ENCODE data around the gene ADK. TPM values are rescaled to one million over a fixed set of nuclear protein-coding genes. Genes with fewer than 3 reads are reported as not detected.
A peak's percentile ranks its signal among the peaks of the same experiment; 100 is the strongest.

Gene ADK
- total and polyA plus RNA-seq, 8 donors: 44.8 to 68.6 (median 57.5) TPM

DNA sequence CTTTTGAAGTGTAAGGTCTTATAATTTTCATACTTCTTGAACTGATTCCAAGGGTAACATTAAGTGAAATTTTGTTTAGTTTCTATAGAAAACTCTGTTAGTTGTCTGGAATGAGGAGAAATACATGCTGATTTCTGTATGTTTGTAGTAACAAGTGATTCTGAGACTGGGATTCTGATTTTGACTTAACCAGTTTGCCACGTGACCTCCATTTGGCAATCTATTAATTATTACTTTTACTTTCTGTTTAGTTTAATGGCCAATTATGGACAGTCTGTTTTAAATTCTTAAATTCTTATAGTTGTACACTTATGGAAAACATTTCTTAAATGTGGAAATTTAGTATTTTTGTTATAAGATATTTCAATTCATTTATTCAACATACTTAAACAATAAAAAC, 163.1 kb downstream of the ADK start:
- intact Hi-C loops (cut with DNase I): no loop called here
- no peak for TF ChIP-seq CTCF (IDR thresholded peaks at IDR 0.05)
- Histone ChIP-seq H3K9me3 (peaks cover 0 to 3% of the 10 kb centered on the region in 2 donors), H3K4me3 (no peak overlapping the region), H3K27me3 (no peaks in the 10 kb centered on the region), H3K27ac (no peak overlapping the region), H3K4me1 (no peaks in the 10 kb centered on the region), H3K36me3 (no peaks in the 10 kb centered on the region)
- ATAC-seq (no peak), DNase-seq (peak in 1 of 4 donors; percentile 5)

DNA sequence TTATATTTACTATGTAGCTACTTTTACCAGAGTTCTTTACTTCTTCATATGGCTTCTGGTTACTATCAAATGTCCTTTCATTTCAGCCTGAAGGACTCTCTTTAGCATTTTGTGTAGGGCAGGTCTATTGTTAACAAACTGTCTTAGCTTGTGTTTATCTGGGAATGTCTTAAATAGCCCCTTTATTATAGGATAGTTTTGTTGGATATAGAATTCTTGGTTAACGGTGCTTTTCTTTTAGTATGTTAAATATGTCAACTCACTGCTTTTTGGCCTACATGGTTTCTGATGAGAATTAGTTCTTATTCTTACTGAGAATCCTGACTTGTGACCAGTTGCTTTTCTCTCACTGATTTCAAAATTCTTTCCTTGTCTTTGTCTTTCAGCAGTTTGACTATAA, 169.0 kb downstream of the ADK start:
- TF ChIP-seq CTCF (IDR thresholded peaks at IDR 0.05): no peak
- no peak for ATAC-seq

DNA sequence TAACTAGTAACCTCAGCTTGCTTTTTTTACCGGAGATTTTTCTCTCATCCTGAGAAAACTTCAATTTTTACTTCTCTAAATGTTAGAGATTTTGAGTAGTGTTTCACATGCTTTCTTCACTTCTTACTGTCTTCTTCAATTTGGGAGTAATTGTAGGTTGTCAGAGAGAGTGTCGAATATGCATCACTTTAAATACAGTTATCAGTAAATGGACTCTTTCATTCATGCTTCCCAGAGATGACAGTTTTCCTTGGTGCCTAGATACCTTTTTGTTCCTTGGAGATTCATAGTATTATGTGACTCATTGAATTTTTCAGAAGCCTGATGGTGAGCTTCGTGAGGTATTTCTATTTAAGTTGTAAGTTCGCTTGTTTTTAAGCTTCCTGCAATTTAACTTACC, 169.7 kb downstream of the ADK start:
- intact Hi-C loops (cut with DNase I): no loop called here

More for the DNA sequence above, 169.0 kb downstream of the ADK start:
- H3K36me3 ChIP-seq: no peaks in the 10 kb centered on the region
- no peak overlapping the region for H3K27ac ChIP-seq
- H3K4me1 ChIP-seq: no peaks in the 10 kb centered on the region
- intact Hi-C loops (cut with DNase I): no loop called here
- H3K27me3 ChIP-seq: no peaks in the 10 kb centered on the region
- H3K4me3 ChIP-seq: no peak overlapping the region
- no peak for DNase-seq
- peaks cover 0 to 20% of the 10 kb centered on the region in 2 donors for H3K9me3 ChIP-seq

DNA sequence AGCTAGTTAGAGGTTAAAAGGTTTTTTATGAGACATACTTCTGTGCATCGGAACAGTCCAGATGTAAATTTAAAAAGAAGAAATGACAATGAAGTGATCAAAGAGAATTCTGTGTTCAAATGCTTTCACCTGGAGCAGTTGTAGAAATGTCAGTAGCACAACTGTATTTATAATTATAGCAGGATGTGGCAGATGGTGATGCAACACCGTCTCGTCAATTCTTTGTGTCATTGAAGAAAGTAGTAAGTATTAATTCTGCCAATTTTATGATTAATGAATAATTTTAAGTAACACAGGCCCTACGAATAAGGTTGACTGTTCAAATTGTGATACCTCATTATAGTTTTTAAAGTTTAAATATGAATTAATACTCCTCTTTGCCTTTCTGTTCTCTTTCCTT, 171.1 kb downstream of the ADK start:
- intact Hi-C loops (cut with DNase I): no loop called here
- peaks cover 0 to 20% of the 10 kb centered on the region in 2 donors for H3K9me3 ChIP-seq
- no peak for DNase-seq
- no peak overlapping the region for H3K4me3 ChIP-seq
- no peak for ATAC-seq
- H3K36me3 ChIP-seq: no peaks in the 10 kb centered on the region
- no peaks in the 10 kb centered on the region for H3K4me1 ChIP-seq
- no peaks in the 10 kb centered on the region for H3K27me3 ChIP-seq
- no peak overlapping the region for H3K27ac ChIP-seq
- no peak for TF ChIP-seq CTCF (IDR thresholded peaks at IDR 0.05)

More for the DNA sequence above, 169.7 kb downstream of the ADK start:
- DNase-seq: no peak
- H3K36me3 ChIP-seq: no peaks in the 10 kb centered on the region
- H3K27ac ChIP-seq: no peak overlapping the region
- no peaks in the 10 kb centered on the region for H3K27me3 ChIP-seq
- no peak for TF ChIP-seq CTCF (IDR thresholded peaks at IDR 0.05)
- peaks cover 0 to 20% of the 10 kb centered on the region in 2 donors for H3K9me3 ChIP-seq
- no peak for ATAC-seq
- H3K4me1 ChIP-seq: no peaks in the 10 kb centered on the region
- no peak overlapping the region for H3K4me3 ChIP-seq

DNA sequence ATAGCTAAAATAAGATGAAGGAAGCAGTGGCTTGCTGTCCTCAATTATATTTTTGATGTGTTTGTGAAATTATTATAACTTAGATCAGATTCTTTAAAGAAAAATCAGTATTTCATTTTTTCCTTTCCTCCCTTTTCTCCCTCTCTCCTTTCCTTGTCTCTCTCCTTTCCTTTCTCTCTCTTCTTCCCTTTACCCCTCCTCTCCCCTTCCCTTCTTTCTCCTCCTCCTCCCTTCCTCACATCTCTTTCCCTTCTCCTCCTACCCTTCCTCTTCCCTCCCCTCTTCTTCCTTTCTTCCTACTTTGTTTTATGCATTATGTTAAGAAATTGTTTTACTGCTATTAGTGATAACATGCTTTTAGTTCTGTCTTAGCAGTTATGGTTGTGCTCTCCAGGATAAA, 171.5 kb downstream of the ADK start:
- TF ChIP-seq CTCF (IDR thresholded peaks at IDR 0.05): no peak
- Histone ChIP-seq H3K9me3 (peaks cover 0 to 20% of the 10 kb centered on the region in 2 donors), H3K27me3 (no peaks in the 10 kb centered on the region), H3K4me1 (no peaks in the 10 kb centered on the region), H3K36me3 (no peaks in the 10 kb centered on the region), H3K27ac (no peak overlapping the region), H3K4me3 (no peak overlapping the region)
- intact Hi-C loops (cut with DNase I): no loop called here
- no peak for DNase-seq
- no peak for ATAC-seq
